Testis (tissue), 2 donors: Measurements from ENCODE around the gene SLC26A8.

Experiments used
- POLR2A ChIP-seq: fragments of 450-650 bp; IDR thresholded peaks from one replicate; pipeline ENCODE4 v1.6.1; 2017; ENCODE audit warnings: antibody characterized with exemption, mild to moderate bottlenecking, moderate library complexity
- TF ChIP-seq, protein P1 (sequence below), 3 experiments: fragments of 450-650 bp in 2 of 3; fragments of 200-600 bp in 1 of 3; sonication (generic) in 1 of 3; IDR thresholded peaks; one replicate each; pipeline ENCODE4 v1.5.1; 2016 to 2019; ENCODE audit warnings: antibody characterized with exemption in 3 of 3, mild to moderate bottlenecking in 2 of 3, moderate library complexity in 1 of 3

DNA sequence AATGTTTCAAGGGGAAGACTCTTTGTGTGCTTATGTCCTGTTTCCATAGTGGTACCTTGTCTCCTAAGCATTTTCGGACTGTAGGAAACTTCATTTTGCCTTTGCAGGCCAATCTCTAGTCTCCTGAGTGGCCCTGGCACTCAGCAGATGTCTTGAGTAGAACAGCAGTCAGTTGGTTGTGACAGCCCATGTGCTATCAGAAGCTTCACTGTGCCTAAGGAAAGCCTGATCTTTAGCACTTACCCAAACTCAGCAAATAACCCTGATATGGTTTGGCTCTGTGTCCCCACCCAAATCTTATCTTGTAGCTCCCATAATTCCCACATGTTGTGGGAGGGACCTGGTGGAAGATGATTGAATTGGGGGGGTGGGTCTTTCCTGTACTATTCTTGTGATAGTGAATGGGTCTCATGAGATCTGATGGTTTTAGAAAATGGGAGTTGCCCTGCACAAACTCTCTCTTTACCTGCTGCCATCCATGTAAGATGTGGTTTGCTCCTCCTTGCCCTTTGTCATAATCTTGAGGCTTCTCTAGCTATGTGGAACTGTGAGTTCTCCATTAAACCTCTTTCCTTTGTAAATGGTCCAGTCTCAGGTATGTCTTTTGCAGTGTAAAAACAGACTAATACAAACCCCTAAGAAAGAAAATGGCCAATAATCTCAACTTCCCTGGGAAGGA is 87.6 kb downstream of the SLC26A8 start:
- TF ChIP-seq, protein P1, sequence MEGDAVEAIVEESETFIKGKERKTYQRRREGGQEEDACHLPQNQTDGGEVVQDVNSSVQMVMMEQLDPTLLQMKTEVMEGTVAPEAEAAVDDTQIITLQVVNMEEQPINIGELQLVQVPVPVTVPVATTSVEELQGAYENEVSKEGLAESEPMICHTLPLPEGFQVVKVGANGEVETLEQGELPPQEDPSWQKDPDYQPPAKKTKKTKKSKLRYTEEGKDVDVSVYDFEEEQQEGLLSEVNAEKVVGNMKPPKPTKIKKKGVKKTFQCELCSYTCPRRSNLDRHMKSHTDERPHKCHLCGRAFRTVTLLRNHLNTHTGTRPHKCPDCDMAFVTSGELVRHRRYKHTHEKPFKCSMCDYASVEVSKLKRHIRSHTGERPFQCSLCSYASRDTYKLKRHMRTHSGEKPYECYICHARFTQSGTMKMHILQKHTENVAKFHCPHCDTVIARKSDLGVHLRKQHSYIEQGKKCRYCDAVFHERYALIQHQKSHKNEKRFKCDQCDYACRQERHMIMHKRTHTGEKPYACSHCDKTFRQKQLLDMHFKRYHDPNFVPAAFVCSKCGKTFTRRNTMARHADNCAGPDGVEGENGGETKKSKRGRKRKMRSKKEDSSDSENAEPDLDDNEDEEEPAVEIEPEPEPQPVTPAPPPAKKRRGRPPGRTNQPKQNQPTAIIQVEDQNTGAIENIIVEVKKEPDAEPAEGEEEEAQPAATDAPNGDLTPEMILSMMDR (IDR thresholded peaks at IDR 0.05) = no peak
- TF ChIP-seq POLR2A = no peak
